ENCODE results near the gene KCNAB1. TPM values are rescaled to one million over a fixed set of nuclear protein-coding genes. Genes with fewer than 3 reads are reported as not detected.

KCNAB1 gene
- total and polyA plus RNA-seq, 2 donors (not counting 3 experiments of a cell fraction or from before 2014, with no cell fraction given), result 0.21 TPM; not detected in 1

GRCh38 chr3:156558389-156558788 is 438.0 kb downstream of the KCNAB1 start:
- dilution Hi-C loops (cut with MboI; ENCODE audit: extremely low pct_ligation_motif_present, low sequenced_read_pairs) (no loop called here), intact Hi-C loops (cut with micrococcal nuclease) (loop anchor here (5.0 kb wide), 1 partner anchor 59 kb away; no protein-coding TSS in a partner anchor)
- POLR2A ChIA-PET, result no interaction called here
- no peaks in the 10 kb centered on the region for H3K9me3 ChIP-seq (replicated peaks; ENCODE audit: control insufficient read depth, insufficient read depth, low read length)
- no peaks in the 10 kb centered on the region for H3K36me3 ChIP-seq (ENCODE audit: control insufficient read depth in 2 of 2, extremely low read depth in 1 of 2, insufficient read depth in 2 of 2, low read length in 2 of 2)
- H3K4me3 ChIP-seq (replicated peaks in 1 of 3; ENCODE audit: insufficient read depth in 1 of 3, low read depth in 1 of 3, low read length in 3 of 3), result no peak overlapping the region
- no TSS peak for BruUV-seq (replicated peaks)
- no peak overlapping the region for H3K9ac ChIP-seq (replicated peaks; ENCODE audit: extremely low read depth, insufficient read depth, low read length)
- H4K20me1 ChIP-seq (replicated peaks; ENCODE audit: control insufficient read depth, extremely low read depth, insufficient read depth, low read length), result no peaks in the 10 kb centered on the region
- DNase-seq (ENCODE audit: low read depth, low spot score), result no peak
- H3K4me1 ChIP-seq (ENCODE audit: control insufficient read depth, extremely low read depth, insufficient read depth, low read length), result peaks cover 9% of the 10 kb centered on the region
- H3K27ac ChIP-seq (ENCODE audit: insufficient read depth, low read depth, low read length), result no peak overlapping the region
- CTCF ChIA-PET, result interaction anchor here (1.3 kb wide), 1 partner anchor 408 kb away, joined by 4 read pairs; no protein-coding TSS in a partner anchor
- peaks cover 0 to 3% of the 10 kb centered on the region in 2 experiments for H3K27me3 ChIP-seq (ENCODE audit: control insufficient read depth in 2 of 2, insufficient read depth in 2 of 2, low read length in 2 of 2)
- FAIRE-seq, result no peak
- no peak overlapping the region for H3K4me2 ChIP-seq (ENCODE audit: insufficient read depth, low read length)
- peaks cover 15% of the 10 kb centered on the region for H3K79me2 ChIP-seq (ENCODE audit: control insufficient read depth, insufficient read depth, low read length)
- TF ChIP-seq JUN (IDR thresholded peaks at IDR 0.05; ENCODE audit: borderline replicate concordance, insufficient read depth, insufficient read length, low read depth), result no peak
- TF ChIP-seq GATA2 (IDR thresholded peaks at IDR 0.05; ENCODE audit: insufficient read depth, insufficient read length, low read depth, low read length), result no peak
- no peak for TF ChIP-seq MAX (IDR thresholded peaks at IDR 0.05; ENCODE audit: insufficient read depth, insufficient read length)
- TF ChIP-seq CTCF (IDR thresholded peaks at IDR 0.05; ENCODE audit: extremely low read depth in 1 of 2, insufficient read depth in 1 of 2, low read depth in 1 of 2, low read length in 2 of 2), result no peak
- TF ChIP-seq EZH2 (IDR thresholded peaks at IDR 0.05; ENCODE audit: borderline replicate concordance, low read depth, low read length, severe bottlenecking), result no peak
- no peak for TF ChIP-seq POLR2A (IDR thresholded peaks at IDR 0.05; ENCODE audit: low read depth, low read length)
- no peak for TF ChIP-seq POLR2AphosphoS5 (IDR thresholded peaks at IDR 0.05; ENCODE audit: insufficient read depth, low read depth, low read length)
- no peak for TF ChIP-seq FOS (IDR thresholded peaks at IDR 0.05; ENCODE audit: borderline replicate concordance, insufficient read depth, low read length)
- no peak for TF ChIP-seq MYC (IDR thresholded peaks at IDR 0.05; ENCODE audit: low read depth, low read length)
- H3K9me1 ChIP-seq (replicated peaks; ENCODE audit: control insufficient read depth, extremely low read depth, insufficient read depth, low read length), result no peaks in the 10 kb centered on the region
- no peak overlapping the region for H2AFZ ChIP-seq (ENCODE audit: low read depth, low read length)

All from endothelial cell of umbilical vein (primary cell).